Measurements from ENCODE around the gene DTHD1.

DNA sequence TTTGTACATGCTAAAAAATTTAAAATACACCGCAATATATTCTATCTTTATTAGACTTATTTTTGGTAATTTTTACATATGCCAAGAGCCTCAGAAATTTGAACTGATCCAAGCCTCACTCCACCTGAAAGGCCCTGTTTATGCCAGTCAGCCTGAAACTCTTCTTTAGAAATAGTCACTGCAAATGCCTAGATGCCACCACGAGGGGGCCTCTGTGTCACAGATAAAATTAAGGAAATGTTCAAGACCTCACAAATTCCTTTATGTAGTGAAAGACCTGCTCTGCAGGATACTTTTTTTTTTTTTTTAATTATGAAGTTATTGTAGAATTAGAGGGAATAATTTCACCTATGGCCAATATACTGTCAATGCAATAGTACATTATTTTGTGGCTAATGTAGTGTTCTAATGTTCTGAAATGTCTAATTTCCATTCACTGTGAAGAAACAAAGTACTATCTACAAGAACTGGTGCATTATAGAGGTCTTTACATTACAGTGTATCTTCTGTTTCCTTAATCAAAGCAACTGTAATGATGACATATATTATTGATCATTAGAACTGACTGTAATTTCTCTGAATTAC is 69.8 kb downstream of the DTHD1 start:
- TF ChIP-seq, protein P1, sequence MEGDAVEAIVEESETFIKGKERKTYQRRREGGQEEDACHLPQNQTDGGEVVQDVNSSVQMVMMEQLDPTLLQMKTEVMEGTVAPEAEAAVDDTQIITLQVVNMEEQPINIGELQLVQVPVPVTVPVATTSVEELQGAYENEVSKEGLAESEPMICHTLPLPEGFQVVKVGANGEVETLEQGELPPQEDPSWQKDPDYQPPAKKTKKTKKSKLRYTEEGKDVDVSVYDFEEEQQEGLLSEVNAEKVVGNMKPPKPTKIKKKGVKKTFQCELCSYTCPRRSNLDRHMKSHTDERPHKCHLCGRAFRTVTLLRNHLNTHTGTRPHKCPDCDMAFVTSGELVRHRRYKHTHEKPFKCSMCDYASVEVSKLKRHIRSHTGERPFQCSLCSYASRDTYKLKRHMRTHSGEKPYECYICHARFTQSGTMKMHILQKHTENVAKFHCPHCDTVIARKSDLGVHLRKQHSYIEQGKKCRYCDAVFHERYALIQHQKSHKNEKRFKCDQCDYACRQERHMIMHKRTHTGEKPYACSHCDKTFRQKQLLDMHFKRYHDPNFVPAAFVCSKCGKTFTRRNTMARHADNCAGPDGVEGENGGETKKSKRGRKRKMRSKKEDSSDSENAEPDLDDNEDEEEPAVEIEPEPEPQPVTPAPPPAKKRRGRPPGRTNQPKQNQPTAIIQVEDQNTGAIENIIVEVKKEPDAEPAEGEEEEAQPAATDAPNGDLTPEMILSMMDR (conservative IDR thresholded peaks at IDR 0.05; ENCODE audit: low read length) = peak; percentile 92
- TF ChIP-seq EZH2phosphoT487 (IDR thresholded peaks at IDR 0.05; ENCODE audit: borderline replicate concordance) = no peak

All from Loucy (cell line).